ENCODE data around the gene SP140L.

SP140L gene

DNA sequence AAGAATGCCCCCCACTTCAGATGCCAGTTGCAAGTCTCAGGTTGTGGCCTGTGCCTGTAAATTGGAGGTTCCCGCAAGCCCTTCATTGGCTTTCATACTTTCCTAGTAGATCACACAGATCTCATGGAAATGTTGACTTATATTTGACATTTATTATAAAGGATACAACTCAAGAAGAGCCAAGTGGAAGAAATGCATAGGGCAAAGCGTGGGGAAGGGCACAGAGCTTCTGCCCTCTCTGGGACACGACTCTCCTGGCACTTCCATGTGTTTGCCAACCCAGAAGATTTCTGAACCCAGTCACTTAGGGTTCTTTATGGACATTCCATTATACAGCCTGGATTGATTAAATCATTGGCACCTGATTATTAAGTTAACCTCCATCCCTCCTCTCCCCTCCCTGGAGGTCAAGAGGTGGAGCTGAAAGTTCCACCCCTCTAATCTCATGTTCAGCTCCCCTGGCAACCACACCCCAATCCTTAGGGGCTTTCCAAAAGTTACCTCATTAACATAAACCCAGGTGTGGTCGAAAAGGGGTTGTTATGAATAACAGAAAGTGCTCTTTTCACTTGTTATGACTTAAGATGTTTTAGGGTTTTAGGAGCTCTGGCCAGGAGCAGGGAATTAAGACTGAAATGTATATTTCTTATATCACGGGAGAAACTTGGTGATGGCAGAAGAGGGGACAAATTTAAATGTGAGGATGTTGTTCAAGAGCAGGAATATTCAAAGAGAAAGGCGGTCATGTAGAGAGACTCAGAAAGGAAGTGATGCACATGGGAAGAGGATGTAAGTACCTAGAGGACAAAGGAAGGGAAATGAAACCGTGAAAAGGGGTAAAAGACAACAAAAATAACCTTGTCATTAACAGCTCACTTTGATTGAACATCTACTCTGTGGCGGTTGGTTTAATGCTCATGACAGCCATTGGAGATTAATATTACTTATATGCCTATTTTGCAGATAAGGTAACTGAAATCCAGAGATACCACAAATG is 120.8 kb downstream of the SP140L start:
- in situ Hi-C loops (cut with HindIII; ENCODE audit: low pct_unique_long_range_greater_than_20kb, low sequenced_read_pairs), result no loop called here

DNA sequence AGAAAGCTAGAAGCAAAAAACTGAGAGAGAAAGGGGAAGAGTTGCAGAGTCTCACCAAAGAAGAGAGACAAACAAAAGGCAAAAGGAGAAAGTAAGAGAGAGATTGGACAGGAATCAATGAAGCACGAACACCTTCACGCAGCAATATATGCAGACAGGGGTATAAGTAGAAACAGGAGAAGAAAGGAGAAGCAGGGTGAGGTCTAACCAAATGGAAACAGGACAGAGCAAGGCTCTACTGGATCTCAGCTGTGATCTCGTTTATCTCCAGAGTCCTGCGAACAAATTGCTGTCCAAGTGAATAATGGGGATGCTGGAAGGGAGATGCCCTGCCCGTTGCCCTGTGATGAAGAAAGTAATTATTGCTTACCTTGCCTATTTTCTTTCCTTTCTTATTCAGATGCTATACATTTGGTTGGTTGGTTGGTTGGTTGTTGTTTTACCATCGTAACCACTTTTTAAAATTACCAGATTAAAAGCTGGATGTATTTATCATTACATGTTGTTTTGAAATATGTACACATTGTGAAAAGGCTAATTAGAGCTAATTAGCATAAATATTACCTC is 123.0 kb downstream of the SP140L start:
- TF ChIP-seq JUND (IDR thresholded peaks at IDR 0.05; ENCODE audit: low read depth), result no peak
- no peak for DNase-seq (ENCODE audit: low read depth in 1 of 2, low spot score in 1 of 2)
- in situ Hi-C loops (cut with HindIII; ENCODE audit: low pct_unique_long_range_greater_than_20kb, low sequenced_read_pairs), result no loop called here

More for the DNA sequence above, 120.8 kb downstream of the SP140L start:
- no peak for DNase-seq (ENCODE audit: low read depth in 1 of 2, low spot score in 1 of 2)
- no peak for TF ChIP-seq JUND (IDR thresholded peaks at IDR 0.05; ENCODE audit: low read depth)

DNA sequence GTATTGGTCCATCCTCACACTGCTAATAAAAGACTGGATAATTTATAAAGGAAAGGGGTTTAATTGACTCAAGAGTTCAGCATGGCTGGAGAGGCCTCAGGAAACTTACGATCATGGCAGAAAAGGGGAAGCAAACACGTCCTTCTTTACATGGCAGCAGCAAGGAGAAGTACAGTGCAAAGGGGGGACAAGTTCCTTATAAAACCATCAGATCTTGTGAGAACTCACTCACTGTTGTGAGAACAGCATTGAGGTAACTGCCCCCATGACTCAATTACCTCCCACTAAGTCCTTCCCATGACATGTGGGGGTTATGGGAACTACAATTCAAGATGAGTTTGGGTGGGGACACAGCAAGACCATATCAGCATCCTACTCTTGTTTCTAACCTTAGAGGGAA is 126.0 kb downstream of the SP140L start:
- DNase-seq (ENCODE audit: low read depth in 1 of 2, low spot score in 1 of 2), result no peak
- in situ Hi-C loops (cut with HindIII; ENCODE audit: low pct_unique_long_range_greater_than_20kb, low sequenced_read_pairs), result no loop called here
- no peak for TF ChIP-seq JUND (IDR thresholded peaks at IDR 0.05; ENCODE audit: low read depth)

All from T47D (cell line).